GM23338 (cell line): ENCODE results near the gene SLC4A2. TPM values are rescaled to one million over a fixed set of nuclear protein-coding genes. Genes with fewer than 3 reads are reported as not detected.

Experiments
- ATAC-seq: fragments of 200-7000 bp; cut with Tn5 transposase; 3 replicates; pipeline ENCODE4 v1.9.1; 2020
- DNase-seq: peaks from one replicate; pipeline ENCODE4 v3.0.0-alpha.2; 2015; ENCODE audit warnings: low spot score
- H2AFZ ChIP-seq: fragments of 200-600 bp; sonication (generic); 2 replicates; pipeline ENCODE4 v1.8.0; 2016; ENCODE audit warnings: antibody characterized with exemption, mild to moderate bottlenecking, moderate library complexity
- H3F3A ChIP-seq: fragments of 200-600 bp; sonication (generic); replicated peaks from 2 replicates; pipeline ENCODE4 v1.8.0; 2017; ENCODE audit warnings: antibody characterized with exemption, mixed run types, low read depth
- H3K27ac ChIP-seq: fragments of 200-600 bp; sonication (generic); 2 replicates; pipeline ENCODE4 v1.6.1; 2016; ENCODE audit warnings: low read depth
- H3K27me3 ChIP-seq: fragments of 200-600 bp; sonication (generic); 2 replicates; pipeline ENCODE4 v1.8.0; 2016; ENCODE audit warnings: mild to moderate bottlenecking, mixed run types, moderate library complexity; ENCODE audit not compliant: insufficient read depth
- H3K36me3 ChIP-seq: fragments of 200-600 bp; sonication (generic); 2 replicates; pipeline ENCODE4 v1.8.0; 2016; ENCODE audit warnings: mild to moderate bottlenecking; ENCODE audit not compliant: insufficient read depth
- H3K4me1 ChIP-seq: fragments of 200-600 bp; sonication (generic); 2 replicates; pipeline ENCODE4 v1.8.0; 2016; ENCODE audit warnings: mild to moderate bottlenecking, moderate library complexity; ENCODE audit not compliant: insufficient read depth
- H3K4me2 ChIP-seq: fragments of 200-600 bp; sonication (generic); 2 replicates; pipeline ENCODE4 v1.7.1; 2017; ENCODE audit warnings: mixed run types
- H3K4me3 ChIP-seq: fragments of 200-600 bp; sonication (generic); 2 replicates; pipeline ENCODE4 v1.6.1; 2016; ENCODE audit warnings: mixed run types
- H3K79me2 ChIP-seq: fragments of 200-600 bp; sonication (generic); replicated peaks from 2 replicates; pipeline ENCODE4 v1.8.0; 2017; ENCODE audit warnings: mild to moderate bottlenecking; ENCODE audit not compliant: insufficient read depth
- H3K9me2 ChIP-seq: fragments of 200-600 bp; sonication (generic); 2 replicates; pipeline ENCODE4 v1.8.0; 2017; ENCODE audit not compliant: insufficient read depth
- H4K20me1 ChIP-seq: fragments of 200-600 bp; sonication (generic); replicated peaks from 2 replicates; pipeline ENCODE4 v1.8.0; 2017; ENCODE audit warnings: mild to moderate bottlenecking; ENCODE audit not compliant: insufficient read depth
- H3K27ac Mint-ChIP-seq: 2 replicates; pipeline ENCODE4 v1.8.0; 2020; ENCODE audit warnings: inconsistent platforms, mild to moderate bottlenecking, moderate library complexity, mixed read lengths
- H3K27me3 Mint-ChIP-seq: 3 replicates; pipeline ENCODE4 v1.8.0; 2022; ENCODE audit warnings: low read depth, mild to moderate bottlenecking, moderate library complexity, mixed read lengths, inconsistent platforms; ENCODE audit not compliant: insufficient read depth, poor library complexity
- H3K36me3 Mint-ChIP-seq: 3 replicates; pipeline ENCODE4 v1.8.0; 2021; ENCODE audit warnings: low read depth, mild to moderate bottlenecking, inconsistent platforms, moderate library complexity, mixed read lengths
- H3K4me1 Mint-ChIP-seq: 3 replicates; pipeline ENCODE4 v1.8.0; 2020; ENCODE audit warnings: mild to moderate bottlenecking, inconsistent platforms, mixed read lengths
- H3K4me3 Mint-ChIP-seq: 3 replicates; pipeline ENCODE4 v1.8.0; 2021; ENCODE audit warnings: moderate library complexity, mild to moderate bottlenecking, inconsistent platforms, mixed read lengths
- H3K9me3 Mint-ChIP-seq: 3 replicates; pipeline ENCODE4 v1.8.0; 2020; ENCODE audit warnings: moderate library complexity, mild to moderate bottlenecking, inconsistent platforms, mixed read lengths
- CREB1 ChIP-seq: fragments of 250-450 bp; sonication (Bioruptor Pico); IDR thresholded peaks from 2 replicates; pipeline ENCODE4 v1.5.0; 2020; ENCODE audit warnings: low read depth, mild to moderate bottlenecking, moderate library complexity
- ETS1 ChIP-seq: IDR thresholded peaks from 2 replicates; pipeline ENCODE4 v1.6.1; 2016; ENCODE audit warnings: antibody characterized with exemption
- EZH2 ChIP-seq: fragments of 200-600 bp; sonication (generic); IDR thresholded peaks from one replicate; pipeline ENCODE4 v1.8.0; 2017; ENCODE audit warnings: antibody characterized with exemption, mild to moderate bottlenecking, low read depth; ENCODE audit not compliant: unreplicated experiment
- EZH2phosphoT487 ChIP-seq: fragments of 200-600 bp; sonication (generic); IDR thresholded peaks from one replicate; pipeline ENCODE4 v1.8.1; 2018; ENCODE audit warnings: antibody characterized with exemption; ENCODE audit not compliant: unreplicated experiment
- JUNB ChIP-seq: IDR thresholded peaks from one replicate; pipeline ENCODE4 v1.6.1; 2016; ENCODE audit warnings: antibody characterized with exemption; ENCODE audit not compliant: unreplicated experiment
- POLR2AphosphoS5 ChIP-seq: IDR thresholded peaks from 2 replicates; pipeline ENCODE4 v1.6.1; 2016; ENCODE audit warnings: antibody characterized with exemption, low read depth
- REST ChIP-seq: IDR thresholded peaks from one replicate; pipeline ENCODE4 v1.6.1; 2018; ENCODE audit warnings: antibody characterized with exemption; ENCODE audit not compliant: unreplicated experiment
- STAT1 ChIP-seq: IDR thresholded peaks from one replicate; pipeline ENCODE4 v1.6.1; 2016; ENCODE audit warnings: antibody characterized with exemption; ENCODE audit not compliant: unreplicated experiment
- ZNF331 ChIP-seq: fragments of 250-450 bp; sonication (Bioruptor Pico); IDR thresholded peaks from 2 replicates; pipeline ENCODE4 v1.5.0; 2020; ENCODE audit warnings: low read depth, mild to moderate bottlenecking, moderate library complexity
- polyA plus RNA-seq: library from polyadenylated mRNA; unstranded; fragments of >200 nt; fragmentation: Nextera tagmentation; extraction: Ambion mirVana; gene quantifications from 2 replicates; pipeline ENCODE4 v1.2.1, GENCODE V29; 2016
- total RNA-seq: library from RNA; depleted of rRNA; stranded (reverse); fragments of >200 nt; shearing (Covaris generic); gene quantifications from 2 replicates; pipeline ENCODE4 v1.2.3, GENCODE V29; 2014

SLC4A2 gene
- total and polyA plus RNA-seq, 2 experiments from 2014 or later, result 64.8 to 106 TPM

- no peak overlapping the region for H3K27ac Mint-ChIP-seq
- ATAC-seq (peak; percentile 23; the same call in 2 of the 3 replicates), DNase-seq (no peak)
- H4K20me1 ChIP-seq, result no peaks in the 10 kb centered on the region; the same call in 1 of the 2 replicates
- H3F3A ChIP-seq, result peaks cover 10% of the 10 kb centered on the region
- H3K4me3 Mint-ChIP-seq, result peak overlapping the region; percentile 86
- H3K27ac ChIP-seq, result no peak overlapping the region
- peak overlapping the region; percentile 95 for H3K4me2 ChIP-seq
- H3K79me2 ChIP-seq, result peaks cover 11% of the 10 kb centered on the region
- no peaks in the 10 kb centered on the region for H3K9me2 ChIP-seq
- H3K27me3 ChIP-seq, result peaks cover 22% of the 10 kb centered on the region
- peaks cover 10% of the 10 kb centered on the region for H3K36me3 ChIP-seq
- H3K9me3 Mint-ChIP-seq, result no peaks in the 10 kb centered on the region
- H3K27me3 Mint-ChIP-seq, result peaks cover 37% of the 10 kb centered on the region
- peaks cover 30% of the 10 kb centered on the region for H3K4me1 ChIP-seq
- H2AFZ ChIP-seq, result no peak overlapping the region
- H3K4me1 Mint-ChIP-seq, result peaks cover 36% of the 10 kb centered on the region
- H3K4me3 ChIP-seq, result peak overlapping the region; percentile 99
- peaks cover 18% of the 10 kb centered on the region for H3K36me3 Mint-ChIP-seq
- TF ChIP-seq REST (no peak), EZH2 (no peak), JUNB (no peak), CREB1 (CRISPR knock-in tag) (no peak), POLR2AphosphoS5 (peak; percentile 42; the same call in 1 of the 2 replicates), STAT1 (no peak), ZNF331 (CRISPR knock-in tag) (no peak), ETS1 (0 out of 2 replicates have a peak, but pooled peaks have one; percentile 12)
Measured at GRCh38 chr7:151062111-151062398, 2.7 kb downstream of the SLC4A2 start.

- Histone ChIP-seq H3K27me3 (peaks cover 22% of the 10 kb centered on the region), H3K4me1 (peaks cover 36% of the 10 kb centered on the region), H3K79me2 (peaks cover 11% of the 10 kb centered on the region), H3K36me3 (peaks cover 16% of the 10 kb centered on the region), H3F3A (peaks cover 15% of the 10 kb centered on the region), H3K27ac (peak overlapping the region; percentile 88), H3K4me2 (peak overlapping the region; percentile 93), H2AFZ (no peak overlapping the region), H3K4me3 (peak overlapping the region; percentile 76), H3K9me2 (no peaks in the 10 kb centered on the region), H4K20me1 (no peaks in the 10 kb centered on the region; the same call in 1 of the 2 replicates)
- peak; percentile 9; the same call in 1 of the 2 replicates for TF ChIP-seq ETS1
- no peak for TF ChIP-seq EZH2phosphoT487
- TF ChIP-seq POLR2AphosphoS5, result peak; percentile 56
- no peak overlapping the region; the same call in 1 of the 2 replicates for H3K27ac Mint-ChIP-seq
- no peaks in the 10 kb centered on the region for H3K9me3 Mint-ChIP-seq
- H3K27me3 Mint-ChIP-seq, result peaks cover 35% of the 10 kb centered on the region
- DNase-seq (peak; percentile 98), ATAC-seq (peak; percentile 44)
- peaks cover 35% of the 10 kb centered on the region for H3K4me1 Mint-ChIP-seq
- H3K36me3 Mint-ChIP-seq, result peaks cover 24% of the 10 kb centered on the region
- peak overlapping the region; percentile 74 for H3K4me3 Mint-ChIP-seq
Measured at GRCh38 chr7:151062399-151063211, 3.2 kb downstream of the SLC4A2 start.
